Measurements from ENCODE around the gene ELMO1. TPM values are rescaled to one million over a fixed set of nuclear protein-coding genes. Genes with fewer than 3 reads are reported as not detected.
A peak's percentile ranks its signal among the peaks of the same experiment; 100 is the strongest.

The ELMO1 gene
- total RNA-seq, 1 donor = 508 TPM

GRCh38 chr7:37201003-37201875 lies 247.4 kb downstream of the ELMO1 start:
- peak in 2 of 3 donors; percentile 51 to 65 for DNase-seq (ENCODE audit: low read depth in 2 of 3, low spot score in 2 of 3)

- DNase-seq (ENCODE audit: low read depth in 2 of 3, low spot score in 2 of 3) = peak; percentile 33 to 84 (median 69)
Measured at GRCh38 chr7:37198906-37199485, 249.7 kb downstream of the ELMO1 start.

- peak in 1 of 3 donors; percentile 35 for DNase-seq (ENCODE audit: low read depth in 2 of 3, low spot score in 2 of 3)
Measured at GRCh38 chr7:37198041-37198905, 250.4 kb downstream of the ELMO1 start.

- DNase-seq (ENCODE audit: low read depth in 2 of 3, low spot score in 2 of 3) = no peak
Measured at GRCh38 chr7:37197108-37197507, 251.6 kb downstream of the ELMO1 start.

GRCh38 chr7:37196676-37197075 lies 252.0 kb downstream of the ELMO1 start:
- DNase-seq (ENCODE audit: low read depth in 2 of 3, low spot score in 2 of 3) = no peak

GRCh38 chr7:37195388-37195787 lies 253.3 kb downstream of the ELMO1 start:
- DNase-seq (ENCODE audit: low read depth in 2 of 3, low spot score in 2 of 3) = no peak

- DNase-seq (ENCODE audit: low read depth in 2 of 3, low spot score in 2 of 3) = no peak
Measured at GRCh38 chr7:37194943-37195342, 253.7 kb downstream of the ELMO1 start.

- no peak for DNase-seq (ENCODE audit: low read depth in 2 of 3, low spot score in 2 of 3)
Measured at GRCh38 chr7:37193775-37194135, 254.9 kb downstream of the ELMO1 start.

GRCh38 chr7:37193087-37193774 lies 255.4 kb downstream of the ELMO1 start:
- no peak for DNase-seq (ENCODE audit: low read depth in 2 of 3, low spot score in 2 of 3)

- no peak for DNase-seq (ENCODE audit: low read depth in 2 of 3, low spot score in 2 of 3)
Measured at GRCh38 chr7:37191797-37192196, 256.9 kb downstream of the ELMO1 start.

GRCh38 chr7:37187179-37187578 lies 261.5 kb downstream of the ELMO1 start:
- DNase-seq (ENCODE audit: low read depth in 2 of 3, low spot score in 2 of 3) = no peak

GRCh38 chr7:37186753-37187152 lies 261.9 kb downstream of the ELMO1 start:
- no peak for DNase-seq (ENCODE audit: low read depth in 2 of 3, low spot score in 2 of 3)

GRCh38 chr7:37181550-37181932 lies 267.1 kb downstream of the ELMO1 start:
- DNase-seq (ENCODE audit: low read depth in 2 of 3, low spot score in 2 of 3) = no peak

GRCh38 chr7:37180828-37181549 lies 267.7 kb downstream of the ELMO1 start:
- DNase-seq (ENCODE audit: low read depth in 2 of 3, low spot score in 2 of 3) = no peak

- DNase-seq (ENCODE audit: low read depth in 2 of 3, low spot score in 2 of 3) = no peak
Measured at GRCh38 chr7:37176079-37176478, 272.6 kb downstream of the ELMO1 start.

GRCh38 chr7:37174460-37174859 lies 274.2 kb downstream of the ELMO1 start:
- DNase-seq (ENCODE audit: low read depth in 2 of 3, low spot score in 2 of 3) = no peak

- DNase-seq (ENCODE audit: low read depth in 2 of 3, low spot score in 2 of 3) = no peak
Measured at GRCh38 chr7:37173670-37174069, 275.0 kb downstream of the ELMO1 start.

- DNase-seq (ENCODE audit: low read depth in 2 of 3, low spot score in 2 of 3) = no peak
Measured at GRCh38 chr7:37162106-37162505, 286.6 kb downstream of the ELMO1 start.

GRCh38 chr7:37160656-37161055 lies 288.0 kb downstream of the ELMO1 start:
- DNase-seq (ENCODE audit: low read depth in 2 of 3, low spot score in 2 of 3) = no peak

GRCh38 chr7:37153376-37153775 lies 295.3 kb downstream of the ELMO1 start:
- no peak for DNase-seq (ENCODE audit: low read depth in 2 of 3, low spot score in 2 of 3)
